ENCODE data around the gene PPP1R12A.
"Not testable (repeated sequence)": the region's sequence is repeated elsewhere in the genome, so short reads cannot be mapped to it uniquely, and the experiment has no call there.

Gene PPP1R12A

DNA sequence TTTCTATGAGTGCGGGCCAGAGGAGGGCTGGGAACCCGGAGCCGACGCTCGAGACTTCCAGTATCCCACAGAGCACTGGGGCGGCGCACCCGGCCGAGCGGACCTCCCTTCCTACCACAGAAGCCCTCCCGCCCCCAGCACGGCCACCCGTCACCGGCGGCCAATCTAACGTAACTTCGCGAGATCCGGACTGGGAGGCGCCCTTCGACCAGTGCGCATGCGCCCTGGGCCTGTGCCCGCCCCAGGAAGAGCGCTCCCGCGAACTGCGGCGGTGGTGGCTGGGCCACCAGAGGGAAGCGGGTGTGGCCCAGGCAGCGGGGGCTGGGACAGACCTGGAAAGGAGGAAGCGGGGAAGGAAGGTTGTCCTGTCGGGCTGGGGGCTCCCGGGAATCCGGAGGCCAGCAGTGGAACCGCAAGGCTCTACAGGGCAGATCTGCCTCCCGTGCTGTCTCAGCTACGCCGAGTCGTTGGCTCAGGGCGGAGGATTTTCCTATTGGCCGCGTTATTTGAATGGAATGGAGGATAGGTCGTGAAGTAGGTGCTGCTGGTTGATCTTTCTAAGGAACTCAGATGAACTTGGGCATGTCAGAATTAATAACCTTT is at the start of gene PPP1R12A:
PPP1R12A (minus strand) TSS at position 77 of the 603 bp plus-strand sequence. CDS start 166 bp downstream, outside the sequence.
- DNase-seq (ENCODE audit: low read depth, low spot score) = peak; percentile 99

DNA sequence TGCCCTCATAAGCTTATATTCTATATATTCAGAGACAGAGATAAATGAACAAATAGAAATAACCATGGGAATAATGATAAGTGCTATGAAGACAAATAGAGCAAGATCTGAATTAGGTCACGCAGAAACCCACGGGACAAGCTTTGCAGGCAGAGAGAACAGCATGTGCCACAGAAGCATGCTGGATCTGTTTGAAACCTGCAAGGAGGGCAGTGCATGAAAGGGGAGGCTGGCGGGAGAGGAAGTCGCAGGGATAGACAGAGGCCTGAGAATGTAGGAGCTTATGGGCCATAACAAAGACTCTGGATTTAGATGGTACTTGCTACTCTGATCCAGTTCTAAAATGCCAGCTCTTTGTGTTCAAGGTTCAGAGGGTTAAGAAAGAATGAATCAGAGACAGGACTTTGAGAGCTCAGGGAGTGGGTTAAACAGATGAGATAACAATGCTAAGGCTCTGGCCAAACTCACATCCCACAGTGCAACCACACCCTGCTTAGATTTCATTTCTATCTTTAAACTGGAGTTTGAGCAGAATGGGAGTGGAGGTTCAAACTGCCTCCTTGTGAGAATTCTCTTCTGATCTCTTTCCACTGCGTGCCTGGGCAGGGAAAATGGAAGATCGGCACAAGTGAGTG is 49.2 kb upstream of the PPP1R12A start:
- no peak for DNase-seq (ENCODE audit: low read depth, low spot score)

DNA sequence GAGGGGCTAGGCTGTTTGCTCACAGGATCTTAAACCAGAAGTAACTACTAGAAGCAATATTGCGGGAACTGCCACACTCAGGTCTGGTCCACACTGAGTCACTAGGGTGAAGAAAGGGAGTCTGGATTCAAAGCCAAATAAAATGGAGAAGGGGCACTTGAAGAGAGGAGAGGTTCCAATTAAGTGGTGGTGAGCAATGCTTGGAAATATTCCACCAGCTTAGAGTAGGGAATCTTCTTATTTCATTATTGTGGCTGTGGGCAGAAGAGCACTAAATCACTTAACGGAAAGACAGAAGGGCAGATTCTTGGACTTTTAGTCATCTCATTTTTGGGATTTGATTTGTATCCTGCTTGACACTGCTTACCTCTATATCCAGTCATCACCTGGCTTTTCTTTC is 48.6 kb upstream of the PPP1R12A start:
- DNase-seq (ENCODE audit: low read depth, low spot score) = no peak

DNA sequence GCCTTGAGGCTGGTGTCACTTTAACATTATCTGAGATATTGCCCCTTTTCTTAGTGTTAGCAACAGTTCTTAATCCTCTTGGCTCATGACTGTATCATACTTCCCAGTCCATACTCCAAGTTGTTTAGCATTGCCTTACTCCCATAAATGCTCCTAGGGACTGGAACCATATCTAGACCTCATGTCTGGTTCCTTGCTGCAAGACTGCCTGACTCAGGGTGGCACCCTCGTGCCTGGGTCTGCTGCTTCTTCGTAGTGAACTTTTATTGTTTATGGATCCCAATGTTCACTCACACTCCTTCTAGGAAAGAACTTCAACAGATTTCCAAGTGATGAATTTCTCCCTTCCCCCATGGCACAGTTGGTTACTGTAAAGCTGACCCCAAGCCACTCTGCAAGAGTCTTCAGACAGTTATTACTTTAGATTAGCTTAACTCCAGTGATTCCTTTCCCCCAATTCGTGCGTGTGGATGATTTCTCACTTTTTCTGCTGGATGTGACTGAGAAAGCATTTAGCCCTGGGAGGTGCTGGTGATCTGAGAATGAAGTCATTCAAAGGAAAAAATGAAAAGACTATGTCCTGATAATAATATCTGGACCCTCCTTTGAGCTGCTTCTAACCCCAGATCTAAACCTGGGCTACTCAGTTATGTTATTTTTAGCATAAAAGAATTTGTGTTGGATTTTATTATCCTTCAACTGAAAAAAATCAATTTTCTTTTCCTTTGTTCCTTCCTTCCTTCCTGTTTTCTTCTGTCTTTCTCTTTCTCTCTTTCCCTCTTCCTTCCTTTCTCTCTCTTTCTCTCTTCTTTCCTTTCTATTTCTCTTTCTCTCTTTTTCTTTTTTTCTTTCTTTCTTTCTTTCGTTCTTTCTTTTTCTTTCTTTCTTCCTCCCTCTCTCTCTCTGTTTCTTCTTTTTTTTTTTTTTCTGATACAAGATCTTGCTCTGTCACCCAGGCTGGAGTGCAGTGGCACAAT is 47.5 kb upstream of the PPP1R12A start:
- no peak for DNase-seq (ENCODE audit: low read depth, low spot score)

DNA sequence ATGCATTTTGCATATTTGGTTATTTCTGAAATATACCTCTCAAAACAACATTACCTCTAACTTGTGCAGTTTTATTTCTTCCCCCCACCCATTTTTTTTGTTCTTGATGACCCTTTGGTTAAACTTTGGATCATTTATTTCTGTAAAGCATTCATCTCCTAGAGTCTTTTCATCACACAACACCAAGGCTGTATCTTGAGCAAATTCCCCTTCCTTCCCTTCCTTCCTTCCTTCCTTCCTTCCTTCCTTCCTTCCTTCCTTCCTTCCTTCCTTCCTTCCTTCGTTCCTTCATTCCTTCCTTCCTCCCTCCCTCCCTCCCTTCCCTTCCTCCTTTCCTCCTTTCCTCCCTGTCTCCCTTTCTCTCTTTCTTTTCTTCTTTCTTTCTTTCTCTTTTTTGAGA is 43.8 kb upstream of the PPP1R12A start:
- DNase-seq (ENCODE audit: low read depth, low spot score) = no peak

DNA sequence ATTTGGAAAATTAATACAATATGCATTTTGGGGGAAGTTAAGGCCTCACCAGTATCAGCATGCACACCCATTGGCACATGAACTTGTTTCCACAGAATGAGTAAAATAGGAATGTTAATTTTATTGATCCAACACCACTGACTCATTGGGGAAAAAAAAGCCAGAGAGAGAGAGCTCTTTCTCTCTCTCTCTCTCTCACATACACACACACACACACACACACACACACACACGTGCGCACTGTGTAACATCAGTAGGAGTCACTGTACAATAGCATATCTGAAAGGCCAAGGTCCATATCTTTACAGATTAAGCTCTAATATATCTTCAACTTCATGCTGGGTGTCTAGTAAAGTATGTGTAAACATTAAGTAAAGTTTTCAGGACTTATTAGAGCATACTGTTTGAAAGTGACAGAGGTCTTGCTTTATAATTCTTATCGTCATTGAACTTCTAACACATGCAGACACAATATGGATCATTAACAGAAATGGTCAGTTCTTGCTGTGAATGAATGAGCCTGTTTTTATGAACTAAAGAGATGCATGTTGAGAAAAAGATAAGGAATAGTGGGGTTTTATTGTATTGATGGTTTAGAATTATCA is 43.1 kb upstream of the PPP1R12A start:
- not testable (repeated sequence) for DNase-seq (ENCODE audit: low read depth, low spot score)

DNA sequence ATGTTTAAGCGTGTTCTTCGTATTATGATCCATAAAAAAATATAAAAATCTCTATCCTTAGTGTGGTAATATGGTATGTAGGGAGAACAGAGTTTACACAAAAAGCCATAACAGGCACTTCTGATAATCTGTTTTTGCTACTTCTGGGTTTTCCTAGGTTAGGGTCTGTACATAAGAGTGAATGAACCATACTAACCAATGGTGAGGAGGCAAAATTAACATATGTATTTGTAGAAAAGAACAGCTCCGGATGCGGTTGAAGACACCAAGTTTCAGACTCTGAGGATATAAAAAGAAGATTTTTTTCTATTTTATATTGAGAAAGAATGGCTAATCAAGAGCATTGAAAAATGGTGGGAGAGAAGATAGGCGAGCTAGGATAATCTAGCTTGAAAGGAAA is 40.2 kb upstream of the PPP1R12A start:
- DNase-seq (ENCODE audit: low read depth, low spot score) = no peak

DNA sequence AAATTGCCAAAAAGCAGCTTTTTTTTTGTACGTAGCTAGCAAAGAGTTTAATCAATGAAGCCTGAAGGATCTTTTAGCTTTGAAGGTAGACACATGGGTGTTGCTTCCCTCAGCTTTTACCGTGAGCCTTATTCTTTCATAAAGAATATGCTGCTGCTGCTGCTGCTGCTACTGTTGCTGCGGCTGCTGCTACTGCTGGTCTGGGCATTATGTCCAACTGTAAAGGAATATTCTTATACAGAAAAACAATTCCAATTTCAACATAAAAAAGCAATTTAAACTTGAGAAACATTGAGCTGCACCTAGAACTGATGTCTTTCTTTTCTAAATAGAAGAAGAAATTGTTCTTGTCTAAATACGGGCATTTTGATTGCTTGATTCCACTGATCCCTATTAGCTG is 38.9 kb upstream of the PPP1R12A start:
- DNase-seq (ENCODE audit: low read depth, low spot score) = no peak

DNA sequence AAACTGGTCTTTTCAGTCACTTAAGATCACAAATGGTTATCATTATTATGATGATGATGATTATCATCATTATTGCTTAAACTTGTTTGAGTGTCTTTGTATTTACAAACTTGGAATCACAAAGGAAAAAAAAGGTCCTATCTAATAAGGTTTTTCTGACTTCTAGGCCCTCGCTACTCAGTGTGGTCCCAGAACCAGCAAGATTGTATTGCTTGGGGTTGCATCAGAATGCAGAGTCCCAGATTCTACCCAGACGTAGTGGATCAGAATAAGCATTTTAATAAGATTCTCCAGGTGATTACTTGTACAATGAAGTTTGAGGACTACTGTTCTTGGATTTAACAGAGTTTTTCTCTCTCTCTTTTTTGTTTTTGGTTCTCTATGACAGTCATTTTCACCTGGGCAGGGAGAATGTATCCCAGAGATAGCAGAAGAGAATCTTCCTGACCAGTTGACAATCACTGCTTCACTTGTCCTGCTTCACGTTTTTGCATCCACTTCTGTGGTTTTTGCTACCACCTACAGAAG is 29.3 kb upstream of the PPP1R12A start:
- no peak for DNase-seq (ENCODE audit: low read depth, low spot score)

DNA sequence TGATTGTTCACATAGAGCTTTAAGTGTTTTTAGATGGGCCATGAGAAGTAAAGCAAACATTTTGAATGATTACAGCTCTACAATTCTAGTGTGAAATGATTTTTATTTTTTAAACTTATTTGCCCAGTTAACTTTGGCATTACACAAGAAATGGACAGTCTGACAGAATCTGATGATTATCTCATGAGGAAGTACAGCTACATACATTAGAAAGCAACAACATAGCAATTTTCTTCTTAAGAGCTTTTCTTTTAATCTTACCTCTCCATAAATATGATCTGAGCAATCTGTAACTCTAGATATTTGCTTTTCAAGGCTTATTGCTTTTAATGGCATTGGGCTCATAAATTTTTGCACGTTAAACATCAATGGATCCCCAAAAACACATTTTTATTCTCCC is 26.5 kb upstream of the PPP1R12A start:
- DNase-seq (ENCODE audit: low read depth, low spot score) = no peak

DNA sequence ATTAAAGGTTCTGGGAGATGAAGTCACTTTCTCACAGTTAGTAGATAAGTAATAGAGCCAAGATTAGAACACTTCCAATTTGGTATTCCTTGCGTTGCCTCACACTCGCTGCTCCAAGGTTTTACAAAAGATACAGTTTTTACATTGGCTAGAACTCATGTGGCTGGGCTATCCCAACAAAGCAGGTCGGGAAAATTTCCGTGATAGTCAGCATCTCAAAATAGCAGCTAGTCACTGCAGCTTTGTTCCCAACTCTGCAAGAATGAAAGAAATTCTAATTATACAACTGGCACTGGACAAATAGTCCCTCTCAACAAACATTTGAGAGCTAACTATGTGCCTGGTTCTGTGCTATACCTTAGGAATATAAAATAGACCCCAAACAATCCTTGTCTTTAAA is 24.6 kb upstream of the PPP1R12A start:
- no peak for DNase-seq (ENCODE audit: low read depth, low spot score)

DNA sequence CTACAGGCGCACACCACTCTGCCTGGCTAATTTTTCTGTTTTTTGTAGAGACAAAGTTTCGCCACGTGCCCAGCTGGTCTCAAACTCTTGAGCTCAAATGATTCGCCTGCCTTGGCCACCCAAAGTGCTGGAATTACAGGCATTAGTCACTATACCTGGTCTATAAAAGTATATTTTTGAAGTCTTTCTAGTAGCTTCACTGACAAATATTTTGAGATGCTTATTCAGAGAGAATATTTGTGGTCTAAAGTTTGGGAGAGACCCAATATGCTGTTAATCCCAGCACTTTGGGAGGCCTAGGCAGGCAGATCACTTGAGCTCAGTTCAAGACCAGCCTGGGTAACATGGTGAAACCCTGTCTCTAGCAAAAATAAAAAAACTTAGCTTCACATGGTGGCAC is 22.0 kb upstream of the PPP1R12A start:
- DNase-seq (ENCODE audit: low read depth, low spot score) = no peak

DNA sequence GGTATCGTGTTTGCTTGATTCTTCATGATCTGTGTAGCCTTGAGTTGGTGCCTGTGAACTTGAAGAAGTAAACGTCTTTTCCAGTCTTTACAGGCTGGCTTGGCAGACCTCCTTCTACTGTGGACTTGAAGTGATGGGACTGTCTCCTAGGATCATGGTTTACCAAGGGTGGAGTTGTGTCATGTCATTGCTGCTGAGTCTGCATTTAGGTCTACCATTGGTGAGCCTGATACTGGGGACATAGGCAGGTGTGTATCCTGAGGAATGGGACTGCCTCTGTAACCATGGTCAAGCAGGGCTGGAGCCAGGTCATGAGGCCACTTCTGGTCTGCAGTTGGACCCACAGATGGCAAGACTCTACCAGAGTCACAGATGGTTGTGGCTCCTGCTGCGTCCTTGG is 20.7 kb upstream of the PPP1R12A start:
- DNase-seq (ENCODE audit: low read depth, low spot score) = no peak

DNA sequence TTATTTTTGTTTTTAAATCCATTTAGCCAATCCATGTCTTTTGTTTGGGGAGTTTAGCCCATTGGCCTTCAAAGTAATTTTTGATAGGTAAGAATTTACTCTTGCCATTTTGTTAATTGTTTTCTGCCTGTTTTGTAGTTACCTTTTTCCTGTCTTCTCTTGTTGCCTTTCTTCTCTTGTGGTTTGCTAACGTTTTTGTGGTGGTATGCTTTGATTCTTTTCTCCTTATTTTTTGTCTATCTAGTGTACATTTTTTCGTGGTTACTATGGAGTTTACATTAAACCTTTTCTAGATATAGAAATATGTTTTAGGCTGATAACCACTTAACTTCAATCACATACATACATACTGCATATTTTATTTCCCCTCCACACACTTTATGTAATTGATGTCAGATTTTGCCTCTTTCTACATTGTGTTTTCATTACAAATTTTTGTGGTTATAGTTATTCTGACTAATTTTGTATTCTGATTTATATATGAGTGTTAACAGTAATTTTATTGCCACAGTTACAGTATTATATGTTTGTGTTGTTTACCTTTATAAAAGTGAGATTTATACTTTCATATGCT is 19.2 kb upstream of the PPP1R12A start:
- no peak for DNase-seq (ENCODE audit: low read depth, low spot score)

DNA sequence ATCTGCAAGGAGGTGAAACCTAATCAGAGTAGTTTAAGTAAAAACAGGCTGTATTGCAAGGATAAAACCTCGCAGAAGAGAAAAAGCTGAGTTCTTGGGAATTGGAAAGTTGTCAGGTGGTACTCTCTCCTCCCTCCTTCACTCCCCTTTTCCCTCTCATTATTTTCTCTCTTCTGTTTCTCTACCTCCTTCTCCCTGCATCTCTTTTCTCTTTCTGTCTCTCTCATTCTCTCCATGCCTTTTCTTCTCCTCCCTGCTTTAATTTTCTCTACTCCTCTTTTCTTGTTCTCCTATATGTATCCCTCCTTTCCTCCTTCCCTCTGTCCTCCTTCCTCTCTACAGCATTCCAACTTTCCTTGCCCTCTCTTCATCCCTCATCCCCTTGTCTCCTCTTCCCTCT is 14.2 kb upstream of the PPP1R12A start:
- no peak for DNase-seq (ENCODE audit: low read depth, low spot score)

DNA sequence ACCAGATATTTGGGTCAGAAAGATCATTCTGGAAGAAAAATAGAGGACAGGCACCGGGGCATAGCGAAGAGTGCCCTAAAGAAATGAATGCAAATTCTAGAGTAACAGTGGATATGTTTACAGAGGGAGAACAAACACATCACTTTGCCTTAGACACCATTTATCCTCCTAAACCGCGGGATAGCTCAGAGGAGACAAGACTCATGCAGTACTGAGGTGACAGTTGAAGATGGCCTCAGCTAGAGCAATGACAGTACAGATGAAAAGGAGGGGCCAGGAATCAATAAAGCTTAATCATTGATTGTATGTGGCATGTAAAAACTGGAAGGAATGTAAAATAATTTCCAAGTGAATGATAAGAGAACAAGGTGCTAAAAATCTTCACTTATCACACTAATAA is 10.5 kb upstream of the PPP1R12A start:
- no peak for DNase-seq (ENCODE audit: low read depth, low spot score)

DNA sequence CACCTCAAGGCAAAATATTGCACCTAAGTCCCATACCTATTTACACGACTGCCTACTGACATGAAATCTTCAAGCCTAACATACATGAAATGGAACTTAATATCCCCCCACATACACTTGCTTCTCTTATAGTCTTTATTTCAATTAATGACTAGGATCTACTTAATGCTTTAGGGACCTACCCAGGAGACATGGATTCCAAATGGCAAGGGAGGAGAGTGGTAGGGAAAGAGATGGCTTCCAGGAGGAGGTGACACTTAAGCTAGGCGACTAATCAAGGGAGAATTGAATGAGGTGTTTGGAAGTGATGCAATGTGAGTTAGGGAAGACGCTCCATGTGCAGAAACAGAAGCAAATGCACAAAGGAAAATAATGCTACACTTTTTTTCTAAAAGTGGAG is 9.7 kb upstream of the PPP1R12A start:
- DNase-seq (ENCODE audit: low read depth, low spot score) = no peak

DNA sequence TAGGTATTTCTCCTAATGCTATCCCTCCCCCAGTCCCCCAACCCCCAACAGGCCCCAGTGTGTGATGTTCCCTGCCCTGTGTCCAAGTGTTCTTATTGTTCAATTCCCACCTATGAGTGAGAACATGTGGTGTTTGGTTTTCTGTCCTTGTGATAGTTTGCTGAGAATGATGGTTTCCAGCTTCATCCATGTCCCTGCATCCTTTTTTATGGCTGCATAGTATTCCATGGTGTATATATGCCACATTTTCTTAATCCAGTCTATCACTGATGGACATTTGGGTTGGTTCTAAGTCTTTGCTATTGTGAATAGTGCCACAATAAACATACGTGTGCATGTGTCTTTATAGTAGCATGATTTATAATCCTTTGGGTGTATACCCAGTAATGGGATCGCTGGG is 7.9 kb upstream of the PPP1R12A start:
- not testable (repeated sequence) for DNase-seq (ENCODE audit: low read depth, low spot score)

DNA sequence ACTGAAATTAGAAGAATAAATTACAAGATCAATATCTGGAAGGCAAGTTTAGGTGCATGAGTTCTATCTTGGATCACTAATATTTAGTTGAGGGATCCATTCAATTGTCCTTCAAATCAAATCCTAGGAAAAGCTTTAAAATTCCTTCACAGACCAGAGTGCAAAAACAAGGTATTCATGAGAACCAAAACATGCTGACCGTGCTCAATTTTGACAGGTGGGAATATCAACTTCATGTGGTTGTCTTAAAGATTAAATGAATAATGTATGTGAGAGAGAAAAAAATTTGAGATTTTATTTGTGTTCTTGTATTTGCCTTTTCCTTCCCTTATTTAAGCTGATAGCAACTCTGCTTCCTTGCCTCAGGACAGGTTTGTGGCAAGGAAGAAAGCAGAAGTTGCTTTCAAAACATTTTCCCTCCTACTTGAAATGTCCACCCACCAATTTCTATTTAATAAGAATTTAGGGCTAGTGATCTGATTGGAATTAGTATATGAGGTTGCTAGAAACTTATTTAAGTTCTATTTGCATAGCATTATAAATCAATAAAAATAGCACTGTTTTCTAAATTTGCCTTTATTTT is 4.9 kb upstream of the PPP1R12A start:
- no peak for DNase-seq (ENCODE audit: low read depth, low spot score)

DNA sequence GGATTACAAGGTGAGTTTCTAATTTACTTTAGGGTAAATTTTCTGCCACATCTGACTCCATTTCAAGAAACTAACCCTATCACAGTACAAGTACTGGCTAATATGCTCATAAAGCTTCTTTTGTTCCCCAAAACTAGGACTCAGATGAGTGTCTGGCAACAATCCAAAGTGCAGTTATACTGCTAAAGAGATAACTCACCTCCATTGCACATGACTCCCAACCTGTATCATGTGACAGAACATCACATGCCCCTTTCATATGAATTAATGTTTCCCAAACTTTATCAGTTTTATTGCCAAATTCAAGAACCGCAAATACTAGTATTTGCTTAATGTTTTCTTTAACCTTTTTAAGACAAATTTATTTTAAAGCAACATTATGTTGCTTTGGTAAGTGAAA is 3.9 kb upstream of the PPP1R12A start:
- DNase-seq (ENCODE audit: low read depth, low spot score) = no peak

DNA sequence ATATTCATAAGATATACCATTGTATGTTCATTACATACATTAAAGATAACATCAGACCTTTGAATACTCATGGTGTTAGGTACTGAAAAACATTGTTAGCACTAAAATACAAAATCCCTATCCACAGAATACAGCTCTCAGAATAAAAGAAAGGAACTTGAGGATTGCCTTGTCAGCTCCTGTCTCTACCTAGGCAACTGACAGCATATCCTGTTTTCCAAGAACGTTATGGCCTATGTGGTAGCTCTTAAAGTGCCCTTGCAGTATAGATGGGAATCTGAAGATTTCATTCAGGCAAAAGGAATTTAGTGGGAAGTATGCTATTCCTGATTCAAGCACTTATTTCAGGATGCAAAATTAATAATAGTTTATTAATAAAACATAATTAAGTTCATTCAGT is 1.8 kb upstream of the PPP1R12A start:
- no peak for DNase-seq (ENCODE audit: low read depth, low spot score)
